Measurements from ENCODE around the gene MYO3B.

DNA sequence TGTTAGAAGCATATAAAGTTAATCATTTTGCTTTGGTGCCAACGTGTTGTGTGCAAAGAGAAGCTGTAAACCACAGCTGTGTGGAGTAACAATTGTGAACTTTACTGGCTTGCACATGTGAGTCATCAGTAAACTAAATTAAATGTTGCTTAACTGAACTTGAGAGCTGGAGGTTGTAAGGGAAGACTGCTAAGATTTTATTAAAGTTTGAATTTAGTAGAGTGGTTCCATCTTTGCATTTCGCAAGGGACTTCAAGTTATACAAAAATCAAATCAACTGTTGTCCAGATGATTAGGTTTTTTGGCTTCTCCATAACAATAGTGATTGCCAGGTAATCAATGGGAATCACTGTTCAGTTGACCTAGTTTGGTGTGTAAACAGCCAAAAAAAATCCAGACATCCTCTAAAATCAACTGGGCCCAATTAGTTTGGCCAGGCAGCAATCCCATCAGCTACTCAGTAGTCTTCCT, 247.4 kb downstream of the MYO3B start:
- TF ChIP-seq, protein P1, sequence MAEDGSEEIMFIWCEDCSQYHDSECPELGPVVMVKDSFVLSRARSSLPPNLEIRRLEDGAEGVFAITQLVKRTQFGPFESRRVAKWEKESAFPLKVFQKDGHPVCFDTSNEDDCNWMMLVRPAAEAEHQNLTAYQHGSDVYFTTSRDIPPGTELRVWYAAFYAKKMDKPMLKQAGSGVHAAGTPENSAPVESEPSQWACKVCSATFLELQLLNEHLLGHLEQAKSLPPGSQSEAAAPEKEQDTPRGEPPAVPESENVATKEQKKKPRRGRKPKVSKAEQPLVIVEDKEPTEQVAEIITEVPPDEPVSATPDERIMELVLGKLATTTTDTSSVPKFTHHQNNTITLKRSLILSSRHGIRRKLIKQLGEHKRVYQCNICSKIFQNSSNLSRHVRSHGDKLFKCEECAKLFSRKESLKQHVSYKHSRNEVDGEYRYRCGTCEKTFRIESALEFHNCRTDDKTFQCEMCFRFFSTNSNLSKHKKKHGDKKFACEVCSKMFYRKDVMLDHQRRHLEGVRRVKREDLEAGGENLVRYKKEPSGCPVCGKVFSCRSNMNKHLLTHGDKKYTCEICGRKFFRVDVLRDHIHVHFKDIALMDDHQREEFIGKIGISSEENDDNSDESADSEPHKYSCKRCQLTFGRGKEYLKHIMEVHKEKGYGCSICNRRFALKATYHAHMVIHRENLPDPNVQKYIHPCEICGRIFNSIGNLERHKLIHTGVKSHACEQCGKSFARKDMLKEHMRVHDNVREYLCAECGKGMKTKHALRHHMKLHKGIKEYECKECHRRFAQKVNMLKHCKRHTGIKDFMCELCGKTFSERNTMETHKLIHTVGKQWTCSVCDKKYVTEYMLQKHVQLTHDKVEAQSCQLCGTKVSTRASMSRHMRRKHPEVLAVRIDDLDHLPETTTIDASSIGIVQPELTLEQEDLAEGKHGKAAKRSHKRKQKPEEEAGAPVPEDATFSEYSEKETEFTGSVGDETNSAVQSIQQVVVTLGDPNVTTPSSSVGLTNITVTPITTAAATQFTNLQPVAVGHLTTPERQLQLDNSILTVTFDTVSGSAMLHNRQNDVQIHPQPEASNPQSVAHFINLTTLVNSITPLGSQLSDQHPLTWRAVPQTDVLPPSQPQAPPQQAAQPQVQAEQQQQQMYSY (CRISPR knock-in tag; IDR thresholded peaks at IDR 0.05): no peak
- TF ChIP-seq JUN (CRISPR knock-in tag; IDR thresholded peaks at IDR 0.05) (no peak), SOX15 (CRISPR knock-in tag; IDR thresholded peaks at IDR 0.05) (no peak), NR2C2 (CRISPR knock-in tag; IDR thresholded peaks at IDR 0.05) (no peak), MAX (CRISPR knock-in tag; IDR thresholded peaks at IDR 0.05) (no peak), CREB1 (CRISPR knock-in tag; IDR thresholded peaks at IDR 0.05) (no peak), TEAD4 (CRISPR knock-in tag; IDR thresholded peaks at IDR 0.05) (no peak), ELF4 (CRISPR knock-in tag; IDR thresholded peaks at IDR 0.05; ENCODE audit: low read depth) (no peak), ZNF121 (CRISPR knock-in tag; IDR thresholded peaks at IDR 0.05) (no peak), ZNF232 (CRISPR knock-in tag; IDR thresholded peaks at IDR 0.05) (no peak), ZNF281 (CRISPR knock-in tag; IDR thresholded peaks at IDR 0.05) (no peak), IRF2 (CRISPR knock-in tag; IDR thresholded peaks at IDR 0.05; ENCODE audit: borderline replicate concordance, low read depth) (no peak)
- TF ChIP-seq, protein P2, sequence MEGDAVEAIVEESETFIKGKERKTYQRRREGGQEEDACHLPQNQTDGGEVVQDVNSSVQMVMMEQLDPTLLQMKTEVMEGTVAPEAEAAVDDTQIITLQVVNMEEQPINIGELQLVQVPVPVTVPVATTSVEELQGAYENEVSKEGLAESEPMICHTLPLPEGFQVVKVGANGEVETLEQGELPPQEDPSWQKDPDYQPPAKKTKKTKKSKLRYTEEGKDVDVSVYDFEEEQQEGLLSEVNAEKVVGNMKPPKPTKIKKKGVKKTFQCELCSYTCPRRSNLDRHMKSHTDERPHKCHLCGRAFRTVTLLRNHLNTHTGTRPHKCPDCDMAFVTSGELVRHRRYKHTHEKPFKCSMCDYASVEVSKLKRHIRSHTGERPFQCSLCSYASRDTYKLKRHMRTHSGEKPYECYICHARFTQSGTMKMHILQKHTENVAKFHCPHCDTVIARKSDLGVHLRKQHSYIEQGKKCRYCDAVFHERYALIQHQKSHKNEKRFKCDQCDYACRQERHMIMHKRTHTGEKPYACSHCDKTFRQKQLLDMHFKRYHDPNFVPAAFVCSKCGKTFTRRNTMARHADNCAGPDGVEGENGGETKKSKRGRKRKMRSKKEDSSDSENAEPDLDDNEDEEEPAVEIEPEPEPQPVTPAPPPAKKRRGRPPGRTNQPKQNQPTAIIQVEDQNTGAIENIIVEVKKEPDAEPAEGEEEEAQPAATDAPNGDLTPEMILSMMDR (IDR thresholded peaks at IDR 0.05): no peak
- TF ChIP-seq, protein P3, sequence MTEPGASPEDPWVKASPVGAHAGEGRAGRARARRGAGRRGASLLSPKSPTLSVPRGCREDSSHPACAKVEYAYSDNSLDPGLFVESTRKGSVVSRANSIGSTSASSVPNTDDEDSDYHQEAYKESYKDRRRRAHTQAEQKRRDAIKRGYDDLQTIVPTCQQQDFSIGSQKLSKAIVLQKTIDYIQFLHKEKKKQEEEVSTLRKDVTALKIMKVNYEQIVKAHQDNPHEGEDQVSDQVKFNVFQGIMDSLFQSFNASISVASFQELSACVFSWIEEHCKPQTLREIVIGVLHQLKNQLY (CRISPR knock-in tag; IDR thresholded peaks at IDR 0.05): no peak

All from WTC11 (cell line).